ENCODE data around the gene CACNB2.

CACNB2 gene

GRCh38 chr10:18345308-18345707, 205.1 kb downstream of the CACNB2 start:
- DNase-seq: no peak

GRCh38 chr10:18350340-18350739, 210.1 kb downstream of the CACNB2 start:
- no peak for DNase-seq

- DNase-seq: no peak
Measured at GRCh38 chr10:18351421-18351820, 211.2 kb downstream of the CACNB2 start.

- DNase-seq: no peak
Measured at GRCh38 chr10:18352175-18352574, 212.0 kb downstream of the CACNB2 start.

- no peak for DNase-seq
Measured at GRCh38 chr10:18359812-18360211, 219.6 kb downstream of the CACNB2 start.

- DNase-seq: no peak
Measured at GRCh38 chr10:18362892-18363291, 222.7 kb downstream of the CACNB2 start.

- DNase-seq: no peak
Measured at GRCh38 chr10:18364987-18365775, 225.0 kb downstream of the CACNB2 start.

GRCh38 chr10:18367840-18368239, 227.6 kb downstream of the CACNB2 start:
- DNase-seq: no peak

GRCh38 chr10:18368273-18368672, 228.0 kb downstream of the CACNB2 start:
- no peak for DNase-seq

- DNase-seq: no peak
Measured at GRCh38 chr10:18368682-18369081, 228.5 kb downstream of the CACNB2 start.

GRCh38 chr10:18369859-18370473, 229.7 kb downstream of the CACNB2 start:
- no peak for DNase-seq

- DNase-seq: no peak
Measured at GRCh38 chr10:18376650-18377049, 236.4 kb downstream of the CACNB2 start.

- no peak for DNase-seq
Measured at GRCh38 chr10:18377898-18378297, 237.7 kb downstream of the CACNB2 start.

GRCh38 chr10:18378766-18379165, 238.5 kb downstream of the CACNB2 start:
- DNase-seq: no peak

GRCh38 chr10:18381679-18382078, 241.5 kb downstream of the CACNB2 start:
- no peak for DNase-seq

GRCh38 chr10:18397906-18398305, 257.7 kb downstream of the CACNB2 start:
- no peak for DNase-seq

GRCh38 chr10:18399158-18399557, 258.9 kb downstream of the CACNB2 start:
- DNase-seq: no peak

GRCh38 chr10:18400201-18400905, 260.1 kb downstream of the CACNB2 start:
- DNase-seq: no peak

- DNase-seq: no peak
Measured at GRCh38 chr10:18400906-18401245, 260.7 kb downstream of the CACNB2 start.

- DNase-seq: no peak
Measured at GRCh38 chr10:18401416-18402195, 261.4 kb downstream of the CACNB2 start.

GRCh38 chr10:18402853-18403252, 262.6 kb downstream of the CACNB2 start:
- no peak for DNase-seq

GRCh38 chr10:18404530-18404929, 264.3 kb downstream of the CACNB2 start:
- DNase-seq: no peak

GRCh38 chr10:18406136-18406535, 265.9 kb downstream of the CACNB2 start:
- DNase-seq: no peak
